Loucy (cell line): ENCODE results near the gene CCL7.
"Not testable (repeated sequence)": the region's sequence is repeated elsewhere in the genome, so short reads cannot be mapped to it uniquely, and the experiment has no call there.

Experiments
- H2AFZ ChIP-seq: fragments of 200-600 bp; sonication (generic); 2 replicates; pipeline ENCODE4 v1.6.0; 2016; ENCODE audit warnings: antibody characterized with exemption, mild to moderate bottlenecking, low read length, moderate library complexity
- H3F3A ChIP-seq: fragments of 200-600 bp; 2 replicates; pipeline ENCODE4 v1.6.0; 2016; ENCODE audit warnings: antibody characterized with exemption, low read depth, mild to moderate bottlenecking
- H3K27me3 ChIP-seq: fragments of 200-600 bp; sonication (generic); 2 replicates; pipeline ENCODE4 v1.6.1; 2014; ENCODE audit warnings: low read length, mild to moderate bottlenecking; ENCODE audit not compliant: insufficient read depth, poor library complexity, severe bottlenecking
- H3K36me3 ChIP-seq: fragments of 200-600 bp; sonication (generic); 2 replicates; pipeline ENCODE4 v1.6.1; 2016; ENCODE audit warnings: low read length; ENCODE audit not compliant: insufficient read depth
- H3K4me1 ChIP-seq: fragments of 200-600 bp; sonication (generic); 2 replicates; pipeline ENCODE4 v1.5.1; 2014; ENCODE audit warnings: low read length, mild to moderate bottlenecking; ENCODE audit not compliant: insufficient read depth, poor library complexity, severe bottlenecking
- H3K4me2 ChIP-seq: fragments of 200-600 bp; sonication (generic); 2 replicates; pipeline ENCODE4 v1.6.0; 2014; ENCODE audit warnings: antibody characterized with exemption, low read length, low read depth, mild to moderate bottlenecking; ENCODE audit not compliant: poor library complexity, severe bottlenecking
- H3K4me3 ChIP-seq: fragments of 200-600 bp; sonication (generic); 2 replicates; pipeline ENCODE4 v1.5.1; 2014; ENCODE audit warnings: low read length, mild to moderate bottlenecking, mixed read lengths; ENCODE audit not compliant: poor library complexity, severe bottlenecking
- H3K79me2 ChIP-seq: fragments of 200-600 bp; sonication (generic); 2 replicates; pipeline ENCODE4 v1.6.1; 2014; ENCODE audit warnings: low read length; ENCODE audit not compliant: insufficient read depth
- H3K9ac ChIP-seq: fragments of 200-600 bp; sonication (generic); 2 replicates; pipeline ENCODE4 v1.6.0; 2014; ENCODE audit warnings: mild to moderate bottlenecking, low read depth, low read length, moderate library complexity; ENCODE audit not compliant: poor library complexity, severe bottlenecking
- H3K9me2 ChIP-seq: fragments of 200-600 bp; sonication (generic); replicated peaks from 2 replicates; pipeline ENCODE4 v1.6.1; 2016; ENCODE audit warnings: low read depth, low read length, mixed read lengths
- H3K9me3 ChIP-seq: fragments of 200-600 bp; sonication (generic); 2 replicates; pipeline ENCODE4 v1.6.1; 2014; ENCODE audit warnings: mild to moderate bottlenecking, antibody characterized with exemption, low read length, low read depth; ENCODE audit not compliant: insufficient read depth
- H4K20me1 ChIP-seq: fragments of 200-600 bp; sonication (generic); 2 replicates; pipeline ENCODE4 v1.6.0; 2014; ENCODE audit warnings: antibody characterized with exemption, low read length, mild to moderate bottlenecking; ENCODE audit not compliant: insufficient read depth, poor library complexity, severe bottlenecking
- CTCF ChIP-seq: fragments of 200-600 bp; sonication (generic); conservative IDR thresholded peaks from 2 replicates; pipeline ENCODE4 v1.5.1; 2014; ENCODE audit warnings: mild to moderate bottlenecking, antibody characterized with exemption, low read length
- EZH2phosphoT487 ChIP-seq: fragments of 200-600 bp; IDR thresholded peaks from 2 replicates; pipeline ENCODE4 v1.6.1; 2018; ENCODE audit warnings: antibody characterized with exemption, mild to moderate bottlenecking, moderate library complexity, borderline replicate concordance

The CCL7 gene

GRCh38 chr17:34226744-34227034, 43.3 kb upstream of the CCL7 start:
- Histone ChIP-seq H3K9ac (no peak overlapping the region), H3F3A (no peaks in the 10 kb centered on the region), H3K4me3 (no peak overlapping the region), H3K9me2 (no peaks in the 10 kb centered on the region), H4K20me1 (no peaks in the 10 kb centered on the region), H3K4me1 (no peaks in the 10 kb centered on the region), H2AFZ (no peak overlapping the region), H3K79me2 (no peaks in the 10 kb centered on the region), H3K27me3 (no peaks in the 10 kb centered on the region), H3K4me2 (no peak overlapping the region), H3K9me3 (peaks cover 6% of the 10 kb centered on the region; the same call in 1 of the 2 replicates), H3K36me3 (no peaks in the 10 kb centered on the region)
- TF ChIP-seq EZH2phosphoT487 (no peak), CTCF (no peak)

GRCh38 chr17:34227293-34227692, 42.7 kb upstream of the CCL7 start:
- H3K36me3 ChIP-seq, H4K20me1 ChIP-seq, H3F3A ChIP-seq, H3K9ac ChIP-seq, H3K4me2 ChIP-seq, H3K4me1 ChIP-seq, H3K79me2 ChIP-seq, H3K4me3 ChIP-seq, H2AFZ ChIP-seq, H3K9me3 ChIP-seq, H3K9me2 ChIP-seq, H3K27me3 ChIP-seq: not testable (repeated sequence)

- no peaks in the 10 kb centered on the region for H3K79me2 ChIP-seq
- H3K9me2 ChIP-seq, result no peaks in the 10 kb centered on the region
- no peak overlapping the region for H3K9ac ChIP-seq
- peaks cover 6% of the 10 kb centered on the region; the same call in 1 of the 2 replicates for H3K9me3 ChIP-seq
- H3K4me2 ChIP-seq, result no peak overlapping the region
- no peaks in the 10 kb centered on the region for H3K4me1 ChIP-seq
- H3K27me3 ChIP-seq, result no peaks in the 10 kb centered on the region
- no peak overlapping the region for H2AFZ ChIP-seq
- H3K4me3 ChIP-seq, result no peak overlapping the region
- no peaks in the 10 kb centered on the region for H3F3A ChIP-seq
- H4K20me1 ChIP-seq, result no peaks in the 10 kb centered on the region
- H3K36me3 ChIP-seq, result no peaks in the 10 kb centered on the region
- TF ChIP-seq CTCF, result no peak
- TF ChIP-seq EZH2phosphoT487, result no peak
These were observed 42.3 kb upstream of the CCL7 start for GRCh38 chr17:34227707-34228106.

GRCh38 chr17:34228781-34229180, 41.2 kb upstream of the CCL7 start:
- Histone ChIP-seq H3K9ac (no peak overlapping the region), H3K27me3 (no peaks in the 10 kb centered on the region), H3K4me2 (no peak overlapping the region), H3F3A (no peaks in the 10 kb centered on the region), H3K9me2 (no peaks in the 10 kb centered on the region), H3K36me3 (no peaks in the 10 kb centered on the region), H2AFZ (no peak overlapping the region), H4K20me1 (no peaks in the 10 kb centered on the region), H3K4me3 (no peak overlapping the region), H3K79me2 (no peaks in the 10 kb centered on the region), H3K4me1 (no peaks in the 10 kb centered on the region), H3K9me3 (peaks cover 6% of the 10 kb centered on the region; the same call in 1 of the 2 replicates)
- TF ChIP-seq CTCF, result no peak
- no peak for TF ChIP-seq EZH2phosphoT487
